K562 (cell line): ENCODE results near the gene FAM174C. TPM values are rescaled to one million over a fixed set of nuclear protein-coding genes. Genes with fewer than 3 reads are reported as not detected.
A peak's percentile ranks its signal among the peaks of the same experiment; 100 is the strongest.

ENCODE experiments used
- ATAC-seq: fragments of 200-7000 bp; cut with Tn5 transposase; 3 replicates; pipeline ENCODE4 v1.9.1; 2020; ENCODE audit warnings: moderate library complexity
- BruUV-seq: library from RNA; stranded (reverse); fragments of 400-500 nt; replicated peaks from 2 replicates; lab custom pipeline; 2021; lab: Mats Ljungman, UMichigan
- CTCF ChIA-PET: fragments of 300-600 bp; formaldehyde crosslinking; extraction: SDS; loops from one replicate; lab custom pipeline; 2021; ENCODE audit warnings: low intra/inter-chr PET ratio; lab: Yijun Ruan, JAX
- POLR2A ChIA-PET: fragments of 300-600, 350-650 bp; sonication (Branson Sonifier 250); formaldehyde crosslinking; extraction: SDS; loops from one replicate; lab custom pipeline; 2021; ENCODE audit warnings: antibody characterized with exemption, inconsistent platforms; lab: Yijun Ruan, JAX
- DNase-seq, 4 experiments: peaks; one replicate each; pipeline versions ENCODE4 v3.0.0 to v3.0.0-alpha.2; 2011 to 2018; ENCODE audit warnings: low spot score in 3 of 4, mixed read lengths in 3 of 4; ENCODE audit errors: extremely low read depth in 1 of 4
- FAIRE-seq: peaks from 2 replicates; lab custom pipeline; 2011; peaks lifted over from hg19 to GRCh38; lab: Jason Lieb, UNC
- H2AFZ ChIP-seq: 2 replicates; pipeline ENCODE4 v1.6.0; 2011; ENCODE audit warnings: low read depth, low read length, control low read depth, inconsistent platforms
- H3K27ac ChIP-seq: fragments of 200-600 bp; 3 replicates; pipeline ENCODE4 v1.8.0; 2011; ENCODE audit warnings: low read depth, mild to moderate bottlenecking, control low read depth, inconsistent platforms, low read length, moderate library complexity, mixed read lengths; ENCODE audit errors: extremely low read depth
- H3K27me3 ChIP-seq, 2 experiments: fragments of 300-600 bp in 1 of 2; 2 replicates in 1 of 2; 3 replicates in 1 of 2; pipeline versions ENCODE4 v1.6.0 to v1.8.0; 2011; ENCODE audit warnings: inconsistent platforms in 2 of 2, low read length in 2 of 2, mild to moderate bottlenecking in 1 of 2, mixed read lengths in 1 of 2, moderate library complexity in 1 of 2; ENCODE audit not compliant: control insufficient read depth in 2 of 2, insufficient read depth in 2 of 2
- H3K36me3 ChIP-seq: fragments of 300-600 bp; 3 replicates; pipeline ENCODE4 v1.8.0; 2011; ENCODE audit warnings: mild to moderate bottlenecking, low read length, inconsistent platforms; ENCODE audit not compliant: control insufficient read depth, insufficient read depth
- H3K4me1 ChIP-seq, 2 experiments: fragments of 200-600 bp in 1 of 2; replicated peaks in 1 of 2; 2 replicates in 1 of 2; 3 replicates in 1 of 2; pipeline versions ENCODE4 v1.5.1 to v1.8.0; 2011; ENCODE audit warnings: inconsistent platforms in 2 of 2, low read length in 2 of 2, mild to moderate bottlenecking in 1 of 2, mixed read lengths in 1 of 2, moderate library complexity in 1 of 2; ENCODE audit not compliant: control insufficient read depth in 2 of 2, insufficient read depth in 2 of 2
- H3K4me2 ChIP-seq: 2 replicates; pipeline ENCODE4 v1.6.1; 2011; ENCODE audit warnings: low read length, control low read depth, inconsistent platforms, mixed read lengths; ENCODE audit not compliant: insufficient read depth
- H3K4me3 ChIP-seq: fragments of 200-600 bp; sonication (generic), shearing (Covaris generic); 2 replicates; pipeline ENCODE4 v1.5.1; 2016; ENCODE audit warnings: control low read depth, inconsistent platforms
- H3K79me2 ChIP-seq: fragments of 200-600 bp; 3 replicates; pipeline ENCODE4 v1.8.0; 2011; ENCODE audit warnings: low read length, inconsistent platforms; ENCODE audit not compliant: control insufficient read depth, insufficient read depth
- H3K9ac ChIP-seq, 2 experiments: 2 replicates each; pipeline versions ENCODE4 v1.6.0 to v1.6.1; 2011; ENCODE audit warnings: low read depth in 2 of 2, low read length in 2 of 2, control low read depth in 1 of 2, inconsistent platforms in 1 of 2, mild to moderate bottlenecking in 1 of 2, mixed read lengths in 1 of 2; ENCODE audit not compliant: insufficient read depth in 1 of 2
- H3K9me1 ChIP-seq: one replicate; pipeline ENCODE4 v1.6.0; 2011; ENCODE audit warnings: inconsistent platforms, mild to moderate bottlenecking, low read length, moderate library complexity; ENCODE audit not compliant: control insufficient read depth, insufficient read depth
- H3K9me3 ChIP-seq: replicated peaks from 2 replicates; pipeline ENCODE4 v1.5.1; 2011; ENCODE audit warnings: low read depth, low read length, inconsistent platforms; ENCODE audit not compliant: control insufficient read depth, insufficient read depth
- H4K20me1 ChIP-seq: replicated peaks from 2 replicates; pipeline ENCODE4 v1.6.1; 2011; ENCODE audit warnings: low read length, inconsistent platforms, mixed read lengths; ENCODE audit not compliant: control insufficient read depth, insufficient read depth
- EZH2 ChIP-seq: IDR thresholded peaks from 2 replicates; pipeline ENCODE4 v1.6.1; 2012; ENCODE audit warnings: low read depth, mild to moderate bottlenecking, inconsistent platforms, low read length, borderline replicate concordance
- HIVEP1 ChIP-seq: fragments of 250-450 bp; sonication (Bioruptor Pico); IDR thresholded peaks from 2 replicates; pipeline ENCODE4 v1.4.0; 2020; ENCODE audit warnings: mild to moderate bottlenecking
- KDM5B ChIP-seq: fragments of 200-600 bp; sonication (generic); IDR thresholded peaks from 2 replicates; pipeline ENCODE4 v1.6.1; 2012; ENCODE audit warnings: low read depth, mild to moderate bottlenecking, moderate library complexity, low read length, control low read depth, inconsistent platforms; ENCODE audit not compliant: insufficient replicate concordance
- TARDBP ChIP-seq: fragments of 450-650 bp; IDR thresholded peaks from 2 replicates; pipeline ENCODE4 v1.6.1; 2016
- ZNF311 ChIP-seq: fragments of 250-450 bp; sonication (Bioruptor Pico); IDR thresholded peaks from 2 replicates; pipeline ENCODE4 v1.4.0; 2020; ENCODE audit warnings: mild to moderate bottlenecking, moderate library complexity
- WGBS: fragments of 100-300 bp; shearing (Covaris generic); methylation state at CpG from one replicate; pipeline ENCODE4 v1.1.6; 2016; ENCODE audit warnings: low coverage, mixed read lengths; ENCODE audit not compliant: insufficient coverage; ENCODE audit errors: missing lambda C conversion rate; 5-methylcytosine and 5-hydroxymethylcytosine counted together
- in situ Hi-C: fragments of 300-500 bp; cut with MboI; formaldehyde crosslinking; loops from 4 replicates; pipeline ENCODE4 v1.15.0; 2018; ENCODE audit warnings: inconsistent platforms, mixed read lengths
- intact Hi-C: fragments of 100-400 bp; cut with micrococcal nuclease; formaldehyde crosslinking; loops from 2 replicates; pipeline ENCODE4 v1.14.2; 2022
- polyA plus RNA-seq, 8 experiments: library from polyadenylated mRNA; depleted of rRNA in 4 of 8; stranded (reverse) in 5 of 8; unstranded in 3 of 8; fragments of >200 nt; fragmentation: Nextera tagmentation in 2 of 8; fragmentation: Illumina TruSeq in 1 of 8; extraction: Ambion mirVana in 2 of 8; extraction: Trizol in 1 of 8; gene quantifications; 2 replicates each; pipeline versions ENCODE4 v1.2.1 to v1.2.3, GENCODE V29; 2011 to 2014; ENCODE audit warnings: inconsistent platforms in 1 of 8, missing spikeins in 1 of 8
- total RNA-seq, 7 experiments: library from RNA; depleted of rRNA in 6 of 7; stranded (reverse); fragments of >200 nt in 6 of 7; fragmentation: Illumina TruSeq in 2 of 7; extraction: Trizol in 2 of 7; gene quantifications; 2 replicates each; pipeline versions ENCODE4 v1.2.1 to v1.2.3, GENCODE V29; 2011 to 2021; ENCODE audit warnings: low replicate concordance in 1 of 7
- TF ChIP-seq, protein P1 (sequence below): sonication (generic); formaldehyde crosslinking; IDR thresholded peaks from 2 replicates; pipeline ENCODE4 v1.9.0; 2022; ENCODE audit warnings: mild to moderate bottlenecking, missing genetic modification reagents
- TF ChIP-seq, protein P2 (sequence below), 2 experiments: fragments of 450-650 bp in 1 of 2; IDR thresholded peaks; 2 replicates each; pipeline ENCODE4 v1.6.1; 2011 to 2017; ENCODE audit warnings: low read depth in 2 of 2, antibody characterized with exemption in 1 of 2, borderline replicate concordance in 1 of 2, low read length in 1 of 2, mild to moderate bottlenecking in 1 of 2, mixed read lengths in 1 of 2; ENCODE audit not compliant: control insufficient read depth in 1 of 2
- TF ChIP-seq, protein P3 (sequence below), 2 experiments: IDR thresholded peaks; 2 replicates each; pipeline ENCODE4 v1.6.1; 2012; ENCODE audit warnings: improper control_type of control experiment in 2 of 2, low read depth in 2 of 2, low read length in 2 of 2, borderline replicate concordance in 1 of 2
- TF ChIP-seq, protein P4 (sequence below): fragments of 250-450 bp; sonication (Bioruptor Pico); IDR thresholded peaks from 2 replicates; pipeline ENCODE4 v1.8.0; 2022; ENCODE audit warnings: inconsistent platforms

FAM174C gene
- total and polyA plus RNA-seq, 9 of the 15 experiments (the other 6 are each of a cell fraction or from before 2014, with no cell fraction given): 0.66 to 89.6 (median 20.3) TPM

DNA sequence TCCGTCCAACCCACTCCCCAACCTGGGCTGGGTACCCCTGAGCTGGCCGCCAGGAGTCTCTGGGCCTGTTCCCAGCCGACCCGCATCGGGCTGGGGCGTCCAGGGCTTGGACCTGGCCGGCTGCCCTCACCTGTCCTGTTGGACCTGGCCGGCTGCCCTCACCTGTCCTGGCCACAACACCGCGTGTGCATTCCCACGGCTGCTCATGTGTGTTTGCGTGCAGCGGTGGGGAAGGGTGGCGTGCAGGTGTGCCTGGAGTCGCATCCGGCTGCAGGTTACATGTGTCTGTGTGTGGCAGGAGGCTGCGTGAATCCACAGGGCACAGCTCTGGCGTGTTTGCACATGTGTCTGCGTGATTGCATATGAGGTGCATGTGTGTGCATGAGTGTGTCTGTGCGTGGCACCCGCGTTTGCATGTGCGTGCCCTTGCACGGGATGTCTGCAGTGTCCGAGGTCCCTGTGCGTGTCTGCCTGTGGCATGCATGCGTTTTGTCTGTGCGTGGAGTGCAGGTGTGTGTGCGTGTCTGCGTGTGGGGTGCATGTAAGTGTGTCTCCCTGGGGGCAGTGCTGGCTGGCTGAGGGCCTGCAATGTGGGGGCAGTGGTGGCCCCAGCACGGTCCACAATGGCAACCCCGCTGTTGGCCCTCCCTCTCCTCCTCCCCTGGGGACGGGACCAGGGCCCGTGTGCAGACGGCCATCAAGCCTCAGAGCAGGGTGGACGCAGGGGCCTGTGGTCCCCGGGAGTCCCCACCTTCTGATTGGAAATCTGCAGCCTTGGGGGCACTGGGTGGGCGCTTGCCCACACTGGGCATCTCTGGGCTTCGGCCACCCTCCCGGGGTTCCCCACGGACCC, 13.7 kb downstream of the FAM174C start (continued):
- no peak for TF ChIP-seq HIVEP1 (CRISPR knock-in tag)
- TF ChIP-seq, protein P1, sequence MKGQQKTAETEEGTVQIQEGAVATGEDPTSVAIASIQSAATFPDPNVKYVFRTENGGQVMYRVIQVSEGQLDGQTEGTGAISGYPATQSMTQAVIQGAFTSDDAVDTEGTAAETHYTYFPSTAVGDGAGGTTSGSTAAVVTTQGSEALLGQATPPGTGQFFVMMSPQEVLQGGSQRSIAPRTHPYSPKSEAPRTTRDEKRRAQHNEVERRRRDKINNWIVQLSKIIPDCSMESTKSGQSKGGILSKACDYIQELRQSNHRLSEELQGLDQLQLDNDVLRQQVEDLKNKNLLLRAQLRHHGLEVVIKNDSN (CRISPR knock-in tag): peak; percentile 30; the same call in 1 of the 2 replicates

DNA sequence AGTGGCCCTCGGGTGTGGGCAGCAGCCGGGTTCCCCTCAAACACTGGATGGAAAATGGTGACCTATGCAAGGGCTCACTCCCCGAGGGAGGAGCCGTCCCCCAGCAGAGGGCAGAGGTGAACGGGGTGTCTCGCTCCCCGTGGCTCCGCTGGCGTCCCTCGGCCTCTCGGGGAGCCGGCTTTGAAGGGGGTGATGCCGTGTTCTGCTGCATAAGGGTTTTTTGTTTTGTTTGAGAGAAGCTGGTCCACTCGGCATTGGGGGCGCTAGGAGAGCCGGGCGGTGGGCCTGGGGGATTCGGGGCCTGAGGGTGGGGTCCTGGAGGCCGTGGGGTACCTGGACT, 14.3 kb downstream of the FAM174C start:
- Histone ChIP-seq H3K9me1 (no peaks in the 10 kb centered on the region), H3K79me2 (no peaks in the 10 kb centered on the region), H4K20me1 (peaks cover 11% of the 10 kb centered on the region), H3K4me2 (no peak overlapping the region), H3K4me1 (peaks cover 0 to 93% of the 10 kb centered on the region in 2 experiments; a peak in 2 of 5 replicates), H3K9ac (0 out of 4 replicates have a peak overlapping the region, but pooled peaks of 1 of the 2 experiments have one; percentile 8), H3K4me3 (no peak overlapping the region), H2AFZ (no peak overlapping the region), H3K36me3 (no peaks in the 10 kb centered on the region), H3K27ac (no peak overlapping the region), H3K9me3 (no peaks in the 10 kb centered on the region), H3K27me3 (peaks cover 37 to 87% of the 10 kb centered on the region in 2 experiments; a peak in 4 of 5 replicates)
- intact Hi-C loops (no loop called here), in situ Hi-C loops (no loop called here)
- ChIA-PET CTCF (no interaction called here), POLR2A (interaction anchor here (1.1 kb wide), 1 partner anchor 21 kb away, joined by 4 read pairs; the partner anchor contains the start of gene CIRBP)
- 2% methylated on average over 19 of the region's 19 CpGs for WGBS
- DNase-seq (peak in 2 of 4 experiments; percentile 39 to 46), ATAC-seq (peak; percentile 39), FAIRE-seq (no peak)
- BruUV-seq: no TSS peak
- TF ChIP-seq HIVEP1 (CRISPR knock-in tag): no peak
- TF ChIP-seq, protein P2, sequence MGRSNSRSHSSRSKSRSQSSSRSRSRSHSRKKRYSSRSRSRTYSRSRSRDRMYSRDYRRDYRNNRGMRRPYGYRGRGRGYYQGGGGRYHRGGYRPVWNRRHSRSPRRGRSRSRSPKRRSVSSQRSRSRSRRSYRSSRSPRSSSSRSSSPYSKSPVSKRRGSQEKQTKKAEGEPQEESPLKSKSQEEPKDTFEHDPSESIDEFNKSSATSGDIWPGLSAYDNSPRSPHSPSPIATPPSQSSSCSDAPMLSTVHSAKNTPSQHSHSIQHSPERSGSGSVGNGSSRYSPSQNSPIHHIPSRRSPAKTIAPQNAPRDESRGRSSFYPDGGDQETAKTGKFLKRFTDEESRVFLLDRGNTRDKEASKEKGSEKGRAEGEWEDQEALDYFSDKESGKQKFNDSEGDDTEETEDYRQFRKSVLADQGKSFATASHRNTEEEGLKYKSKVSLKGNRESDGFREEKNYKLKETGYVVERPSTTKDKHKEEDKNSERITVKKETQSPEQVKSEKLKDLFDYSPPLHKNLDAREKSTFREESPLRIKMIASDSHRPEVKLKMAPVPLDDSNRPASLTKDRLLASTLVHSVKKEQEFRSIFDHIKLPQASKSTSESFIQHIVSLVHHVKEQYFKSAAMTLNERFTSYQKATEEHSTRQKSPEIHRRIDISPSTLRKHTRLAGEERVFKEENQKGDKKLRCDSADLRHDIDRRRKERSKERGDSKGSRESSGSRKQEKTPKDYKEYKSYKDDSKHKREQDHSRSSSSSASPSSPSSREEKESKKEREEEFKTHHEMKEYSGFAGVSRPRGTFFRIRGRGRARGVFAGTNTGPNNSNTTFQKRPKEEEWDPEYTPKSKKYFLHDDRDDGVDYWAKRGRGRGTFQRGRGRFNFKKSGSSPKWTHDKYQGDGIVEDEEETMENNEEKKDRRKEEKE (IDR thresholded peaks at IDR 0.05; ENCODE audit: borderline replicate concordance in 1 of 2, control insufficient read depth in 1 of 2, low read depth in 2 of 2, low read length in 1 of 2): no peak
- TF ChIP-seq EZH2: no peak
- TF ChIP-seq KDM5B: no peak
- TF ChIP-seq TARDBP: no peak
- TF ChIP-seq ZNF311: no peak
- TF ChIP-seq, protein P3, sequence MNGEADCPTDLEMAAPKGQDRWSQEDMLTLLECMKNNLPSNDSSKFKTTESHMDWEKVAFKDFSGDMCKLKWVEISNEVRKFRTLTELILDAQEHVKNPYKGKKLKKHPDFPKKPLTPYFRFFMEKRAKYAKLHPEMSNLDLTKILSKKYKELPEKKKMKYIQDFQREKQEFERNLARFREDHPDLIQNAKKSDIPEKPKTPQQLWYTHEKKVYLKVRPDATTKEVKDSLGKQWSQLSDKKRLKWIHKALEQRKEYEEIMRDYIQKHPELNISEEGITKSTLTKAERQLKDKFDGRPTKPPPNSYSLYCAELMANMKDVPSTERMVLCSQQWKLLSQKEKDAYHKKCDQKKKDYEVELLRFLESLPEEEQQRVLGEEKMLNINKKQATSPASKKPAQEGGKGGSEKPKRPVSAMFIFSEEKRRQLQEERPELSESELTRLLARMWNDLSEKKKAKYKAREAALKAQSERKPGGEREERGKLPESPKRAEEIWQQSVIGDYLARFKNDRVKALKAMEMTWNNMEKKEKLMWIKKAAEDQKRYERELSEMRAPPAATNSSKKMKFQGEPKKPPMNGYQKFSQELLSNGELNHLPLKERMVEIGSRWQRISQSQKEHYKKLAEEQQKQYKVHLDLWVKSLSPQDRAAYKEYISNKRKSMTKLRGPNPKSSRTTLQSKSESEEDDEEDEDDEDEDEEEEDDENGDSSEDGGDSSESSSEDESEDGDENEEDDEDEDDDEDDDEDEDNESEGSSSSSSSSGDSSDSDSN (IDR thresholded peaks at IDR 0.05; ENCODE audit: borderline replicate concordance in 1 of 2, low read depth in 2 of 2, low read length in 2 of 2): peak in 1 of 2 experiments; percentile 56; a peak in 1 of 4 replicates
- TF ChIP-seq, protein P4, sequence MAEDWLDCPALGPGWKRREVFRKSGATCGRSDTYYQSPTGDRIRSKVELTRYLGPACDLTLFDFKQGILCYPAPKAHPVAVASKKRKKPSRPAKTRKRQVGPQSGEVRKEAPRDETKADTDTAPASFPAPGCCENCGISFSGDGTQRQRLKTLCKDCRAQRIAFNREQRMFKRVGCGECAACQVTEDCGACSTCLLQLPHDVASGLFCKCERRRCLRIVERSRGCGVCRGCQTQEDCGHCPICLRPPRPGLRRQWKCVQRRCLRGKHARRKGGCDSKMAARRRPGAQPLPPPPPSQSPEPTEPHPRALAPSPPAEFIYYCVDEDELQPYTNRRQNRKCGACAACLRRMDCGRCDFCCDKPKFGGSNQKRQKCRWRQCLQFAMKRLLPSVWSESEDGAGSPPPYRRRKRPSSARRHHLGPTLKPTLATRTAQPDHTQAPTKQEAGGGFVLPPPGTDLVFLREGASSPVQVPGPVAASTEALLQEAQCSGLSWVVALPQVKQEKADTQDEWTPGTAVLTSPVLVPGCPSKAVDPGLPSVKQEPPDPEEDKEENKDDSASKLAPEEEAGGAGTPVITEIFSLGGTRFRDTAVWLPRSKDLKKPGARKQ (CRISPR knock-in tag): no peak
